Effector CD4-positive, alpha-beta T cell (primary cell): ENCODE data around the gene STARD9.
"Not testable (repeated sequence)": the region's sequence is repeated elsewhere in the genome, so short reads cannot be mapped to it uniquely, and the experiment has no call there.

Experiments used
- DNase-seq: peaks from one replicate; pipeline ENCODE4 v3.0.0-alpha.2; 2020

Gene STARD9

GRCh38 chr15:42732095-42732827, 156.9 kb downstream of the STARD9 start:
- DNase-seq, result no peak

DNA sequence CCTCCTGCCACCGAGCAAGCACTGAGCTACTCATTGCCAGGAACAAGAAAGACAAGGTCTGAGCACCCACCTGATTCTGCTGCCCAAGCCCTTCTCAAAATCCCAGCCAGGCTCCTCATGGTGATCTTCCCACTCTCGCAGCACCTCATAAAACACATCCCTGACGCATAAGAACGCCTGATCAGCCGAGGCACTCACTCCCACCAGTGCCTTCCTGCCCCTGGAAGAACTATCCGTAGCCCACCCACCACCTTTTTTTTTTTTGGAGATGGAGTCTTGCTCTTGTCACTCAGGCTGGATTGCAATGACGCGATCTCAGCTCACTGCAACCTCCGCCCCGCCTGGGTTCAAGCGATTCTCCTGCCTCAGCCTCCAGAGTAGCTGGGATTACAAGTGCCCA, 157.6 kb downstream of the STARD9 start:
- no peak for DNase-seq

GRCh38 chr15:42734076-42734672, 158.8 kb downstream of the STARD9 start:
- no peak for DNase-seq

GRCh38 chr15:42735382-42736165, 160.2 kb downstream of the STARD9 start:
- no peak for DNase-seq

DNA sequence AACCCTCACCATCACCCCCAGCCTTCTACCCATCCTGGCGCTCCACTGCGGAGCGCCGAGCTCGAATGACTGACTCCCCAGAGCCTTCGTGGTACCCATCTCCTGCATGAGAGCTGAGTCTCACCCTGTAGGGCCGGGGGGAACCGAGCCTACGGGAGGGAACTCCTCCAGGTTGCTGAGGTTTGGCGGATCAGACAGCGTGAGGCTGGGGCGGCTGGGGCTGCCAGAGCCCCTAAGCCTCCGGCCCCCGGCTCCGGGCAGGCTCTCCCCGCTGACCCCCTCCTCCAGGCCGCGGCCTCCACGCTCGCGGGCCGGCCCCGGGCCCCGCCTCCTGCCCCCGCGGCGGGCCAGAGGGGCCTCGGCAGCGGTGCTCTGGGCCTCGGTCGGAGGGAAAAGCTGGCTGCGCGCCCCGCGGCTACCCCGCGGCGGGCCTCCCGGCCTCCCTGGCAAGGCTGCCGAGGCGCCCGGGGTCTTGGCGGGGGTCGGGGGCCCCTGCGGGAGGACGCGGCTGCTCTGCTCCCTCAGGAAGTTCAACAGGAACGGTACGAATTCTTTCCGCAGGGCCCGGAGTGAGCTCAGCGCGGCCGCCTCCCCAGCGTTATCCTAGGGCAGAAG, 160.9 kb downstream of the STARD9 start:
- DNase-seq, result no peak

GRCh38 chr15:42736793-42737528, 161.6 kb downstream of the STARD9 start, which contains the start of gene CDAN1:
Gene CDAN1 (minus strand): TSS chr15:42737128. CDS start chr15:42737102, 26 bp downstream.
- peak; percentile 88 for DNase-seq

DNA sequence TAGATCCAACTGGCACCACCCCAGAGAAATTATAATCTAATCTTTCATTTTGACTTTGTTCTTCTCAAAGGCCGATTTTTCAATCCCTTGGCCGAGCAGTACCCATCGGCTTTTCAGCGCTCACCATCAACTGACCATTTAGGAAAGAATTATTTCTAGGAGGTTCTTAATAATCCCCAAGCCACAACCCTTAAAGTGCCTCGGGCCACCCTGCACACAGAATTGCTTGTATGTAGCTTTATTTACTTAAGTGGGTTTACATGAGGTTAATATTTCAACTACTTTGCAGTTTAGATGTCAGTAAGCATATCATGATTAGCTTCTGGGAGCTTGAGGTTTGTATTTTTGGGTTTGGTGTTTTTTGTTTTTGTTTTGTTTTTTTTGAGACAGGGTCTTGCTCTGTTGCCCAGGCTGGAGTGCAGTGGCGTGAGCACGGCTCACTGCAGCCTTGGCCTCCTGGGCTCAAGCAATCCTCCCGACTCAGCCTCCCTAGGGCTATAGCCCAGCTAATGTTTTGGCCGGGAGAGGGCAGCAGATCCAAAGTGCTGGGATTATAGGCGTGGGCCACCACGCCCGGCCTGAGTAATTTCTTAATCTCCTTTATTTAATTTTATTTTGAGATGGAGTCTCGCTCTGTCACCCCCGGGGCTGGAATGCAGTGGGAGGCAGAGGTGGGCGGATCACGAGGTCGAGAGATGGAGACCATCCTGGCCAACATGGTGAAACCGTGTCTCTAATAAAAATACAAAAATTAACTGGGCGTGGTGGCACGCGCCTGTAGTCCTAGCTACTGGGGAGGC, 162.3 kb downstream of the STARD9 start:
- no peak for DNase-seq

GRCh38 chr15:42741710-42742109, 166.3 kb downstream of the STARD9 start:
- no peak for DNase-seq

- no peak for DNase-seq
Observed at GRCh38 chr15:42742149-42742548, 166.7 kb downstream of the STARD9 start.

DNA sequence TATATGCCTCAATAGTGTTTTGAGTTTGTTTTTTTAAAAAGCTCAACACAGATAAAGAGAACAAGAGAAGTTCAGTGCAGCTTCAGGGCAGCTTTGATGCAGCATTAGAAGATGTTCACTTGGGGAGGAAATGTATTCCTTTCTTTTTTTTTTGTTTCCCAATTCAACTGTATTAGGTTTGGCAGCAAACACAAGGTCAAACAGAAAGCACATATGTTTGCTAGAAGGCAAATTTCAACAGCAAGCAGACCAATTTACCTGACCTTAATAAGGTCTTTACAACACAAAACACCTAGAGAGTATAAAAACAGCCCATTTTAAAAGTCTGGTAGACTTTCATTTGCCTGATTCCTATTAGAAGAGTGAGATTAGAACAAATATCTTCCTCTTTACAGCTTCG, 168.8 kb downstream of the STARD9 start:
- DNase-seq, result no peak

GRCh38 chr15:42749266-42749665, 173.9 kb downstream of the STARD9 start:
- no peak for DNase-seq

DNA sequence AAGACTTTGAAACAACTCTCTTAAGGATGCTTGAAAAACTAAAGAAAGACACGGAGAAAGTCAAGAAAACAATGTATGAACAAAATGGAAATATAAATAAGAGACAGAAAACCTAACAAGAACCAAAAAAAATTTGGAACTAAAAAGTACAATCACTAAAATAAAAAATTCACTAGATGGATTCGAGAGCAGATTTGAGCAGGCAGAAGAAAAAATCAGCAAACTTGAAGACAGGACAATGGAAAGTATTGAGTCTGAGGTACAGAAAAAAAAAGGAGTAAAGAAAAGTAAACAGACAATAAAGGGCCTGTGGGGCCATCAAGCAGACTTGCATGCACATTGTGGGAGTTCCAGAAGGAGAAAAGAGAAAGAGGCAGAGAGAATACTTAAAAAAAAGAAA, 174.9 kb downstream of the STARD9 start:
- no peak for DNase-seq

GRCh38 chr15:42759093-42759492, 183.7 kb downstream of the STARD9 start:
- DNase-seq, result no peak

GRCh38 chr15:42760759-42761158, 185.4 kb downstream of the STARD9 start:
- no peak for DNase-seq

GRCh38 chr15:42761813-42762212, 186.4 kb downstream of the STARD9 start:
- DNase-seq, result not testable (repeated sequence)

DNA sequence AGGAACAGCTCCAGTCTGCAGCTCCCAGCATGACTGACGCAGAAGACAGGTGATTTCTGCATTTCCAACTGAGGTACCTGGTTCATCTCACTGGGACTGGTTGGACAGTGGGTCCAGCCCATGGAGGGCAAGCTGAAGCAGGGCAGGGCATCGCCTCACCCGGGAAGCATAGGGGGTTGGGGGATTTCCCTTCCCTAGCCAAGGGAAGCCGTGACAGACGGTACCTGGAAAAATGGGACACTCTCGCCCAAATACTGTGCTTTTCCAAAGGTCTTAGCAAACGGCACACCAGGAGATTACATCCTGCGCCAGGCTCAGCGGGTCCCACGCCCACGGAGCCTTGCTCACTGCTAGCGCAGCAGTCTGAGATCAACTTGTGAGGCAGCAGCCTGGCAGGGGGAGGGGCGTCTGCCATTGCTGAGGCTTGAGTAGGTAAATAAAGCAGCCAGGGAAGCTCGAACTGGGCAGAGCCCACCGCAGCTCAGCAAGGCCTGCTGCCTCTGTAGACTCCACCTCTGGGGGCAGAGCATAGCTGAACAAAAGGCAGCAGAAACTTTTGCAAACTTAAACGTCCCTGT, 188.8 kb downstream of the STARD9 start:
- not testable (repeated sequence) for DNase-seq

- DNase-seq, result not testable (repeated sequence)
Observed at GRCh38 chr15:42766109-42766508, 190.7 kb downstream of the STARD9 start.
